Uterus (tissue), 4 donors: ENCODE measurements around the gene TEX51. TPM values are rescaled to one million over a fixed set of nuclear protein-coding genes. Genes with fewer than 3 reads are reported as not detected.

Experiments used
- DNase-seq, 2 donors: peaks; one replicate each; pipeline ENCODE4 v3.0.0-alpha.2; 2019 to 2020
- H3K27ac ChIP-seq, 2 donors: fragments of 200-600 bp; sonication (generic); 1 replicate in 1 of 2; 2 replicates in 1 of 2; pipeline ENCODE4 v1.5.1; 2016 to 2018
- H3K27me3 ChIP-seq, 2 donors: fragments of 200-600 bp; sonication (generic); one replicate each; pipeline ENCODE4 v1.5.1; 2018 to 2019; ENCODE audit warnings: control low read depth in 1 of 2
- H3K36me3 ChIP-seq, 2 donors: fragments of 200-600 bp; sonication (generic); one replicate each; pipeline ENCODE4 v1.5.1; 2019; ENCODE audit warnings: control low read depth in 1 of 2
- H3K4me1 ChIP-seq, 2 donors: fragments of 200-600 bp; sonication (generic); one replicate each; pipeline ENCODE4 v1.5.1; 2018 to 2019; ENCODE audit warnings: control low read depth in 1 of 2
- H3K4me3 ChIP-seq, 2 donors: fragments of 200-600 bp; sonication (generic); 1 replicate in 1 of 2; 2 replicates in 1 of 2; pipeline ENCODE4 v1.5.1; 2018 to 2019; ENCODE audit warnings: mild to moderate bottlenecking in 1 of 2
- H3K9me3 ChIP-seq, 2 donors: fragments of 200-600 bp; sonication (generic); one replicate each; pipeline ENCODE4 v1.5.1; 2019; ENCODE audit warnings: control low read depth in 1 of 2
- CTCF ChIP-seq, 4 experiments: fragments of 200-600 bp in 2 of 4; fragments of 450-650 bp in 2 of 4; sonication (generic) in 2 of 4; IDR thresholded peaks; one replicate each; pipeline ENCODE4 v1.5.1; 2016 to 2019; ENCODE audit warnings: antibody characterized with exemption in 4 of 4, mild to moderate bottlenecking in 2 of 4, moderate library complexity in 1 of 4
- POLR2A ChIP-seq, 2 donors: fragments of 450-650 bp; IDR thresholded peaks; one replicate each; pipeline ENCODE4 v1.6.1; 2016; ENCODE audit warnings: antibody characterized with exemption in 2 of 2, mild to moderate bottlenecking in 1 of 2, moderate library complexity in 1 of 2
- intact Hi-C: fragments of 100-400 bp; cut with DNase I; formaldehyde crosslinking; loops from one replicate; pipeline ENCODE4 v1.15.1; 2023; ENCODE audit warnings: low total_unique reads
- total RNA-seq, 4 donors: library from RNA; depleted of rRNA in 3 of 4; stranded (reverse); fragments of >200 nt in 3 of 4; gene quantifications; one replicate each; pipeline versions ENCODE4 v1.1.0 to v1.2.4, GENCODE V29; 2014 to 2023
- donor health status: DM: yes; HTN: yes; CAD: no.

Gene TEX51
- not detected for total RNA-seq

- intact Hi-C loops, result no loop called here
- no peak within 1 kb of the TSS for H3K4me3 ChIP-seq
- H3K27me3 ChIP-seq, result no peaks in the 10 kb centered on the region
- no peak for TF ChIP-seq POLR2A (IDR thresholded peaks at IDR 0.05)
- no peak for TF ChIP-seq CTCF (IDR thresholded peaks at IDR 0.05)
- no peaks in the 10 kb centered on the region for H3K4me1 ChIP-seq
- H3K27ac ChIP-seq, result no peak within 1 kb of the TSS
- peak in 1 of 2 donors; percentile 5 for DNase-seq
- H3K9me3 ChIP-seq, result no peaks in the 10 kb centered on the region
- H3K36me3 ChIP-seq, result no peaks in the 10 kb centered on the region
Observed at GRCh38 chr2:126898636-126899035, at the start of gene TEX51. Gene TEX51 (plus strand): TSS chr2:126898890. CDS start chr2:126898919, 29 bp downstream.

- Histone ChIP-seq H3K27ac (no peak overlapping the region), H3K4me3 (no peak overlapping the region), H3K9me3 (no peaks in the 10 kb centered on the region), H3K4me1 (no peaks in the 10 kb centered on the region), H3K36me3 (no peaks in the 10 kb centered on the region), H3K27me3 (no peaks in the 10 kb centered on the region)
- TF ChIP-seq CTCF (IDR thresholded peaks at IDR 0.05) (no peak), POLR2A (IDR thresholded peaks at IDR 0.05) (no peak)
- no peak for DNase-seq
- intact Hi-C loops, result no loop called here
Observed at GRCh38 chr2:126849054-126849453, 49.6 kb upstream of the TEX51 start.

GRCh38 chr2:126849486-126849885, 49.2 kb upstream of the TEX51 start:
- Histone ChIP-seq H3K36me3 (no peaks in the 10 kb centered on the region), H3K4me1 (no peaks in the 10 kb centered on the region), H3K9me3 (no peaks in the 10 kb centered on the region), H3K27ac (no peak overlapping the region), H3K27me3 (no peaks in the 10 kb centered on the region), H3K4me3 (no peak overlapping the region)
- intact Hi-C loops, result no loop called here
- TF ChIP-seq POLR2A (IDR thresholded peaks at IDR 0.05), result no peak
- TF ChIP-seq CTCF (IDR thresholded peaks at IDR 0.05), result no peak
- DNase-seq, result no peak

GRCh38 chr2:126849991-126850535, 48.6 kb upstream of the TEX51 start:
- intact Hi-C loops, result no loop called here
- Histone ChIP-seq H3K4me3 (no peak overlapping the region), H3K4me1 (no peaks in the 10 kb centered on the region), H3K36me3 (no peaks in the 10 kb centered on the region), H3K27me3 (no peaks in the 10 kb centered on the region), H3K9me3 (no peaks in the 10 kb centered on the region), H3K27ac (no peak overlapping the region)
- no peak for TF ChIP-seq CTCF (IDR thresholded peaks at IDR 0.05)
- TF ChIP-seq POLR2A (IDR thresholded peaks at IDR 0.05), result no peak
- no peak for DNase-seq

DNA sequence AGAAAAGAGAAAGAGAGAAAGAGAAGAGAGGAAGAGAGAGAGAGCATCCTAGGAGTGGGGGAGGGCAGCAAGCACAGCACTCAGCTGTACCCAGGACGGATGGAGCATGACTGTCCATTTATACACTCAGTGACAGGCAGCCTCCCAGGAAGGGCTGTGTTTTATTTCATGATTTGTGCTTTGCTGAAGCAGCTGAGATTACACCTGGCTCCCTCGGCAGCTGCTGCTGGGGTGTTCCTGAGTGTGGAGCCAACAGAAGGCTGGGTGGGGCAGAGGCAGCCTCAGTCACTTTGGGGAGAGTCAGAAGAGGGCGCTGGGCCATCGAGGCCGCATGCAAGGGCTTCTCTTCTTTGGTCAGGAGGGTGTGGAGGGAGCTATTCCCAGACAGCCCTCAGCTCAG, 47.8 kb upstream of the TEX51 start:
- Histone ChIP-seq H3K27me3 (no peaks in the 10 kb centered on the region), H3K4me3 (no peak overlapping the region), H3K27ac (no peak overlapping the region), H3K36me3 (no peaks in the 10 kb centered on the region), H3K4me1 (no peaks in the 10 kb centered on the region), H3K9me3 (no peaks in the 10 kb centered on the region)
- intact Hi-C loops, result no loop called here
- TF ChIP-seq CTCF (IDR thresholded peaks at IDR 0.05), result no peak
- no peak for TF ChIP-seq POLR2A (IDR thresholded peaks at IDR 0.05)
- DNase-seq, result no peak
